ENCODE data around the gene POC1A.
A peak's percentile ranks its signal among the peaks of the same experiment; 100 is the strongest.

The POC1A gene

GRCh38 chr3:52126500-52126899 is 27.7 kb downstream of the POC1A start:
- no peak for DNase-seq

GRCh38 chr3:52126036-52126435 is 28.2 kb downstream of the POC1A start:
- DNase-seq, result no peak

- DNase-seq, result no peak
These were observed 29.5 kb downstream of the POC1A start for GRCh38 chr3:52124766-52125165.

- DNase-seq, result no peak
These were observed 30.1 kb downstream of the POC1A start for GRCh38 chr3:52124126-52124525.

GRCh38 chr3:52123106-52123725 is 31.0 kb downstream of the POC1A start:
- peak; percentile 76 to 79 for DNase-seq

GRCh38 chr3:52122491-52122890 is 31.7 kb downstream of the POC1A start:
- no peak for DNase-seq

GRCh38 chr3:52121813-52122212 is 32.4 kb downstream of the POC1A start:
- DNase-seq, result no peak

DNA sequence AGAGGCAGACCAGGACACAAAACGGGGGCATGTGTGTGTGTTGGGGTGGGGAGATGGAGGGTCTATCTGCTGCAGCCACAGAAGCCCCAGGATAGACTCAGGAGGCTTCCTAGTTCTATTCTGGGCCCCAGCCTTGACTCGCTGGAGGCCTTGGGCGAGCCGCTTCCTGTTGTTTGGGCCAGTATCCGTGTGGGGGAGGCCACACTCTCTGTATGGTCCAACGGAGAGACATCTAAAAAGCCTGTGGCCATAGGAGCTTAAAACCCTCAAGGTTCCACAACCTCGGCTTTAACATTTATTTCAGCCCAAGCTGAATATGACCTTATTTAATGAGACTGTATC is 32.8 kb downstream of the POC1A start:
- DNase-seq, result peak in 1 of 2 donors; percentile 34

- no peak for DNase-seq
These were observed 33.4 kb downstream of the POC1A start for GRCh38 chr3:52120556-52121463.

- peak in 1 of 2 donors; percentile 48 for DNase-seq
These were observed 34.4 kb downstream of the POC1A start for GRCh38 chr3:52119826-52120225.

GRCh38 chr3:52119099-52119498 is 35.1 kb downstream of the POC1A start:
- no peak for DNase-seq

DNA sequence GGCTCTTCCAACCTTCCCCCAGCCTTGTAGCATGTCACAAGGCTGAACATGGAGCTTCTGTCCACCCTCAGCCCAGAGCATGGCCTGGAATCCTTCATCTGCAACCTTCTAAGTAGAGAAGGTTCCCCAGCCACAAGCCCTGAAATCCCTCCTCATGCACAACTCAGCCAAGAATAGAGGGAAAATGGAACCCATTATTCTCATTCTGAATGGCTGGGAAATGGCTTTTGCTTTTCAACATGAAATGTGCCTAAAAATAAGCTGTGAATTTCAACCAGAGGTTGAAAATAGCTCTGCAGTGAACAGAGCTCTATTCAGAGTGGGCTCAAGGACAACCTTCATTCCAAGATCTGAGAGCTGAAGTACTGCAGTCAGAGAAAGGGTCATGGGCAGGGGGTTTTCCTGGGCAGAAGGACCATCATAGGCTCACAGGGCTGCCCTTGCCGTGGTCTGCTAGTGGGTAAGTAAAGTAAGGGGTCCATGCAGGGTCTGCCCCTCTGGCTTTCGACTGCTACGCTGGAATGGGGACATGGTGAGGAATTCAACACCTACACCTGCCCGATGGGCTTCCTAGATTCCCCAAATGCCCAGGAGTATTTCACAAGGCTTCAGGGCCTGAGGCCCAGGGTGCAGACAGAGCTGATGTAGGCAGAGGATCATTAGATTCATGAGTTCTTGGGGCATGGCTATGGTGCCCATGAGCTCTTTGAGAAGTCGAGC is 35.9 kb downstream of the POC1A start:
- no peak for DNase-seq

DNA sequence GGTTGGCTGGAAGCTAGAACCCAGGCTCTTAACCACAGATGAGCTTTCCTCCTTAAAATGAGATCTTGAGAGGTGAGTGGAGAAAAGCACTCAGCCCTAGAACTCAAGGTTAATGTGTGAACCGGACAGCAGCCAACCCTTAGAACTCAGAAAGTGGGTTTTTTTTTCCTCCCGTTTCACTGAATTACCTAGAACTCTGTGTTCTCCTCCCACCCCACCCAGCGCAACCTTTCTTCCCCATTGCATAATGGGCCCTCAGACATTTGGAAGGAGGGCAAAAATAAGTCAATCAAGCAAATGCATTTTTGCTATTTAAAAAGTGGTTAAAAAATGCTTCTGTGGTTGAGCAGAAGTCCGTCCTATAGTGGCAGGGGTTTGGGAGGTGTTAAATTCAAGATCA is 36.7 kb downstream of the POC1A start:
- DNase-seq, result no peak

GRCh38 chr3:52112056-52112455 is 42.2 kb downstream of the POC1A start:
- no peak for DNase-seq

DNA sequence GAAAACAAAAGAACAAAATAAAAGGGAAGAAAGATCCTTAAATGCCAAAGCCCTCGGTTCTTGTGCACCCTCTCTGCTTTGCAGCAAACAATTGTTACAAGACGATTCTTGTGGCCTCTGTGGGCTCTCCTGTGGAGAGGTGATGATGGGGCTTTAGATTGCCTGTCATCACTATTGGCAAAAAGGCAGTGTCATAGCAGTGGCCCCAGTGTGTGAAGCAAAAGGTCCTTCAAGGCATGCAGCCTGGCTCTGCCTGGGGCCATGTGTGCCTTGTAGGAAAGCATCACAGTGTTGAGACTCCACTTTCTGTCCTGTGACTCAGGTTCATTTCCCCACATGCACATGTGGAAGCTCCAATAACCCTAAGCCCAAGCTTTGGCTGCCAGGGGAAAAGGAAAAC is 43.7 kb downstream of the POC1A start:
- DNase-seq, result no peak

DNA sequence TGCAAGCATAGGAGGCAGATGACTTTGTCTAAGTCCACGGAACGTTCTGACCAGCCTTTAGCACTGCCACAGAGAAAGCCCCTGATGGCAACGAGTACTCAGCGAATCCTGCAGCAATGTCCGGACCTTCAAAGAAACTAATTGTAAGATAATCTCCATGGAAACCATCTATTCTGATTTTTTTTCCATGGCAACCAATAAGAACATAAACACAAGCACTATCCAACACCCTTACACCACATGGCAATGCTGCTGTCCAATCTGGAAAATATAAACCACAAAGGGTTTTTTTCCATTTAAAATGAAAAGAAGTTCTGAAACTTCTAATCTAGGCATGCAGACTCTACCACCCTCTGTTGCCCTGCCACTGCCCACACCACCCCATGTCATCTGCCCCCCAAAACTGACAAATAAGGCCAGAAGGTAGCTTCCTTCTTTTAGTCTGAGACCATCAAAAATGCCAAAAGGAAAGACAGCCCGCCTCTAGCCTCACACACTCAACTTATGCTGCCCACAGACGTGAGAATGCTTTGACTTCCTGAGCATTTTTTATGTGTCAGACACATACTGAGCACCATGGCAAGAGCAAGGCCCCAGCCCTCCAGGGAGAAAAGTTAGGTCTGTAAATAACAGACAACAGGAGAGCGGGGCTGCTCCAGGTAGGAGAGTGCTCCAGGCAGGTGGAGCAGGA is 44.5 kb downstream of the POC1A start:
- no peak for DNase-seq

- no peak for DNase-seq
These were observed 45.7 kb downstream of the POC1A start for GRCh38 chr3:52108302-52109232.

GRCh38 chr3:52106951-52107611 is 47.1 kb downstream of the POC1A start:
- DNase-seq, result no peak

- no peak for DNase-seq
These were observed 49.3 kb downstream of the POC1A start for GRCh38 chr3:52104684-52105640.

- no peak for DNase-seq
These were observed 51.3 kb downstream of the POC1A start for GRCh38 chr3:52102934-52103333.

Data from CD4-positive, alpha-beta T cell treated with Interleukin-4 for 1 hour (primary cell).